HG03108 (cell line): ENCODE results near the gene TNKS2.
A peak's percentile ranks its signal among the peaks of the same experiment; 100 is the strongest.

Experiments
- ATAC-seq: cut with Tn5 transposase; IDR thresholded peaks from one replicate; pipeline ENCODE4 v1.9.1; 2021; ENCODE audit warnings: moderate library complexity; ENCODE audit not compliant: unreplicated experiment

TNKS2 gene

DNA sequence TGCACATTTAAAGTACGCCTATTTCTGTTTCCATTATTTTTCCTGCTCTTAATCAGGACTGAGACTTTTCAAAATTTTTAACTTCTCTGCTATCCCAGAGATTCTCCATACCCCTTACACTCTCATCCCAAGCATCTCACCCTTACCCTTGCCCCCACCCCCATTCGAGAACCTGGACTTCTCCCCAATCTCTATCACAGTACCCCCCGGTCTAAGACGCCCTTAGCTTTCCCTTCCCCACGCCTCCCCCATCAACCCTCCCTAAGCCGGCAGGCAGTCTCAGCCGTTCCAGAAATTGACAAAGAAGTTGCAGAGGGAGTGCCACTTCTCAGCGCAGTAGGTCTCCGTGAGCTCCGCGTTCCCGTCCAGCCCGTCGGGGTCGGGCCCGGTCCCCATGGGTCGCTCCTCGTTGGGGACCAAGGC, 109.7 kb downstream of the TNKS2 start:
- ATAC-seq: no peak

GRCh38 chr10:91908337-91909116, 110.3 kb downstream of the TNKS2 start:
- ATAC-seq: peak; percentile 86

DNA sequence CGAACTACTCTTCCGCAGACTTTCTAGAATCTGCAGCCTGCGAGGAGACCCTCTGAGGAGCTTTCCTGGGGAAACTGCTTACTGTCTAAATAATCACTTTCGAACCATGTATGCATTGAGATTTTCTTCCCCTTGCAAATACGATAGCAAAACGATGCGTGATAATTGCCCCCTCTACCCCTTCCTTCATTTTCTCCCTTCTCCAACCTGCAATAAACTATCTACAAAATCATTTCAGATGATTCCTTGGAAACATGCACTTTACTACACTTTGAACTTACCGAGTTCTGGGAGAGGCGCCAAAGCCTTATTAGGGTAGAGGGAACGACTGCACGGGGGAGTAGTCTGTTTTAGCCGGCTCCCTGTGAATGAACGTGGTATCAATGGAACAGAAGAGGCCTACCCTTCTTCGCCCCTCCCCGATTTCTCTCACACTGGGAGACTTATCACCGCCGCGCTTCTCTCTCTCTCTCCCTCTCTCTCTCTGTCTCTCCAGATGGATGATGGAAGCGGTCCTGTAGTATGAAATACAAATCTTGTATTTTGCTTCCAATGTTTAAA, 111.0 kb downstream of the TNKS2 start, which contains the start of gene FGFBP3:
Gene FGFBP3 (minus strand): TSS at position 370 of the 561 bp plus-strand sequence. CDS start 517 bp downstream, outside the sequence.
- ATAC-seq: no peak

DNA sequence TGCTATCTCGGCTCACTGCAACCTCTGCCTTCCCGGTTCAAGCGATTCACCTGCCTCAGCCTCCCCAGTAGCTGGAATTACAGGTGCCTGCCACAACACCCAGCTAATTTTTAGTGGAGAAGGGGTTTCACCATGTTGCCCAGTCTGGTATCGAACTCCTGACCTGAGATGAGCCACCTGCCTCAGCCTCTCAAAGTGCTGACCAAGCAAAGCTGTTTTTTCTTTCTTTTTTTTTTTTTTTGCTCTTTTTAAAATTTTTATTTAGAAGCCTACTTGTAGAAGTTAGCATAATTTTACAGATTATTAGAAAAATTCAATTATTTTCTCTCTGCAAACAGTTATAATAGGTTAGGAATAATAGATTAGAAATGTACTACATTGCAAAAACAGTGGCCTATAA, 112.2 kb downstream of the TNKS2 start:
- no peak for ATAC-seq
